Stimulated activated CD4-positive, alpha-beta T cell treated with anti-CD3 and anti-CD28 coated beads, TNF-alpha, amount 100 ng/mL, for 4 hours (primary cell): Measurements from ENCODE around the gene DNAJC5.
A peak's percentile ranks its signal among the peaks of the same experiment; 100 is the strongest.
"Not testable (repeated sequence)": the region's sequence is repeated elsewhere in the genome, so short reads cannot be mapped to it uniquely, and the experiment has no call there.

ENCODE experiments used
- DNase-seq, 3 experiments: peaks; one replicate each; pipeline ENCODE4 v3.0.0-alpha.2; 2020; ENCODE audit warnings: low read depth in 3 of 3

The DNAJC5 gene

GRCh38 chr20:63894358-63895201 lies at the start of gene DNAJC5:
TSS of gene DNAJC5 (plus strand) at chr20:63895126. CDS start at chr20:63928346, 33,220 bp downstream.
- DNase-seq = peak; percentile 94 to 95 (median 94)

GRCh38 chr20:63846128-63846771 lies 48.7 kb upstream of the DNAJC5 start:
- DNase-seq = no peak

- DNase-seq = no peak
Observed at GRCh38 chr20:63846888-63847236, 48.1 kb upstream of the DNAJC5 start.

- DNase-seq = no peak
Observed at GRCh38 chr20:63847237-63848002, 47.5 kb upstream of the DNAJC5 start.

GRCh38 chr20:63848003-63848911 lies 46.7 kb upstream of the DNAJC5 start:
- no peak for DNase-seq

GRCh38 chr20:63850689-63851547 lies 44.0 kb upstream of the DNAJC5 start:
- DNase-seq = no peak

GRCh38 chr20:63851548-63851943 lies 43.4 kb upstream of the DNAJC5 start:
- DNase-seq = not testable (repeated sequence)

- not testable (repeated sequence) for DNase-seq
Observed at GRCh38 chr20:63853733-63854068, 41.2 kb upstream of the DNAJC5 start.

GRCh38 chr20:63854069-63854765 lies 40.7 kb upstream of the DNAJC5 start:
- DNase-seq = no peak

GRCh38 chr20:63854766-63855362 lies 40.1 kb upstream of the DNAJC5 start:
- no peak for DNase-seq

- no peak for DNase-seq
Observed at GRCh38 chr20:63855363-63856097, 39.4 kb upstream of the DNAJC5 start.

- no peak for DNase-seq
Observed at GRCh38 chr20:63856098-63856511, 38.8 kb upstream of the DNAJC5 start.

- DNase-seq = no peak
Observed at GRCh38 chr20:63857764-63858392, 37.0 kb upstream of the DNAJC5 start.

GRCh38 chr20:63858393-63859165 lies 36.3 kb upstream of the DNAJC5 start:
- DNase-seq = no peak

GRCh38 chr20:63859166-63859699 lies 35.7 kb upstream of the DNAJC5 start:
- no peak for DNase-seq

- no peak for DNase-seq
Observed at GRCh38 chr20:63860325-63861051, 34.4 kb upstream of the DNAJC5 start.
